ENCODE results near the gene SAMM50. TPM values are rescaled to one million over a fixed set of nuclear protein-coding genes. Genes with fewer than 3 reads are reported as not detected.

The SAMM50 gene
- total RNA-seq, 1 experiment from 2014 or later = 40.8 TPM

- Histone ChIP-seq H4K20me1 (ENCODE audit: insufficient read depth) (no peaks in the 10 kb centered on the region), H3K9ac (ENCODE audit: low read length) (no peak overlapping the region), H3K9me3 (ENCODE audit: control insufficient read depth in 1 of 2, insufficient read depth in 1 of 2, low read depth in 1 of 2, low read length in 2 of 2) (no peaks in the 10 kb centered on the region), H3K4me3 (replicated peaks in 1 of 2; ENCODE audit: low read depth in 1 of 2, low read length in 2 of 2) (no peak overlapping the region), H3K36me3 (ENCODE audit: control insufficient read depth in 1 of 2, insufficient read depth in 2 of 2, low read length in 2 of 2) (peaks cover 27 to 30% of the 10 kb centered on the region in 2 experiments; a peak in 3 of 4 replicates), H3K4me2 (ENCODE audit: low read length) (no peak overlapping the region), H3K27me3 (ENCODE audit: insufficient read depth, low read length) (no peaks in the 10 kb centered on the region), H3K9me2 (ENCODE audit: insufficient read depth) (no peaks in the 10 kb centered on the region), H3K79me2 (ENCODE audit: insufficient read depth, low read length) (no peaks in the 10 kb centered on the region), H3K4me1 (ENCODE audit: control insufficient read depth in 1 of 2, insufficient read depth in 2 of 2, low read length in 2 of 2) (no peaks in the 10 kb centered on the region), H3K27ac (ENCODE audit: low read depth, low read length) (no peak overlapping the region), H2AFZ (ENCODE audit: low read depth, low read length, poor library complexity, severe bottlenecking) (no peak overlapping the region)
- ATAC-seq (no peak), DNase-seq (ENCODE audit: low read depth, low spot score) (no peak)
- CTCF ChIA-PET = no interaction called here
- intact Hi-C loops (cut with micrococcal nuclease) = no loop called here
- TF ChIP-seq POLR2AphosphoS5 (IDR thresholded peaks at IDR 0.05; ENCODE audit: low read depth, low read length) = no peak
- TF ChIP-seq CEBPB (IDR thresholded peaks at IDR 0.05; ENCODE audit: low read depth) = no peak
- no peak for TF ChIP-seq RAD21 (IDR thresholded peaks at IDR 0.05; ENCODE audit: low read depth)
- RAD21 ChIA-PET (ENCODE audit: low non-redundant PET in 1 of 2, low total read pairs in 2 of 2, uncharacterized antibody in 2 of 2, unreplicated experiment in 2 of 2) = no interaction called here
- BruUV-seq (replicated peaks) = no TSS peak
- POLR2A ChIA-PET = no interaction called here
Observed at GRCh38 chr22:43978558-43978957, 23.3 kb downstream of the SAMM50 start.

DNA sequence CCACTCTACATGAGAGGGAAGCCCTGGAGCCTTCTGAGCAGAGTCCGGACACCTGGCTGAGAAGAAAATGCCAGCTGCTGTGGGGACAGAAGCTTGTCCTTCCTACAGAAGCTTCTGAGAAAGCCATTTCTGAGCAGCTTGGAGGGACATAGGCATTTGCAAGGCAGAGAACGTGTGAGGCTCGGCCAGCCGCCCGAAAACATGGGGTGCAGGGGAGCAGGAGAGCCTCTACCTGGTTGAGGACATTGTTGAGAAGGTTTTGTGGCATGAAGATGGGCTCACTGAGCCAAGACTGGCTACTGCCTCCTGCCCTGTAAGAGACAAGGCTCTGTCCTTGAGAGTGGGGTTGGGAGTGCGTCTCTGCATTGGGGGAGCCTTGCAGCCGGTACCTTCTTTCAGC, 25.3 kb downstream of the SAMM50 start:
- Histone ChIP-seq H3K9me2 (ENCODE audit: insufficient read depth) (no peaks in the 10 kb centered on the region), H3K4me3 (replicated peaks in 1 of 2; ENCODE audit: low read depth in 1 of 2, low read length in 2 of 2) (no peak overlapping the region), H3K9ac (ENCODE audit: low read length) (no peak overlapping the region), H4K20me1 (ENCODE audit: insufficient read depth) (no peaks in the 10 kb centered on the region), H3K36me3 (ENCODE audit: control insufficient read depth in 1 of 2, insufficient read depth in 2 of 2, low read length in 2 of 2) (peaks cover 25 to 35% of the 10 kb centered on the region in 2 experiments; a peak in 3 of 4 replicates), H2AFZ (ENCODE audit: low read depth, low read length, poor library complexity, severe bottlenecking) (no peak overlapping the region), H3K9me3 (ENCODE audit: control insufficient read depth in 1 of 2, insufficient read depth in 1 of 2, low read depth in 1 of 2, low read length in 2 of 2) (no peaks in the 10 kb centered on the region), H3K27ac (ENCODE audit: low read depth, low read length) (no peak overlapping the region), H3K27me3 (ENCODE audit: insufficient read depth, low read length) (no peaks in the 10 kb centered on the region), H3K4me1 (ENCODE audit: control insufficient read depth in 1 of 2, insufficient read depth in 2 of 2, low read length in 2 of 2) (no peaks in the 10 kb centered on the region), H3K4me2 (ENCODE audit: low read length) (no peak overlapping the region), H3K79me2 (ENCODE audit: insufficient read depth, low read length) (no peaks in the 10 kb centered on the region)
- ChIA-PET POLR2A (no interaction called here), CTCF (no interaction called here), RAD21 (ENCODE audit: low non-redundant PET in 1 of 2, low total read pairs in 2 of 2, uncharacterized antibody in 2 of 2, unreplicated experiment in 2 of 2) (no interaction called here)
- no peak for TF ChIP-seq CEBPB (IDR thresholded peaks at IDR 0.05; ENCODE audit: low read depth)
- ATAC-seq (no peak), DNase-seq (ENCODE audit: low read depth, low spot score) (no peak)
- intact Hi-C loops (cut with micrococcal nuclease) = no loop called here
- no TSS peak for BruUV-seq (replicated peaks)

- no peak overlapping the region for H3K9ac ChIP-seq (ENCODE audit: low read length)
- ChIA-PET RAD21 (ENCODE audit: low non-redundant PET in 1 of 2, low total read pairs in 2 of 2, uncharacterized antibody in 2 of 2, unreplicated experiment in 2 of 2) (no interaction called here), CTCF (interaction anchor here (1.0 kb wide), 1 partner anchor 12 kb away, joined by 3 read pairs; no protein-coding TSS in a partner anchor), POLR2A (no interaction called here)
- H3K27me3 ChIP-seq (ENCODE audit: insufficient read depth, low read length) = no peaks in the 10 kb centered on the region
- no peak overlapping the region for H2AFZ ChIP-seq (ENCODE audit: low read depth, low read length, poor library complexity, severe bottlenecking)
- H3K4me3 ChIP-seq (replicated peaks in 1 of 2; ENCODE audit: low read depth in 1 of 2, low read length in 2 of 2) = no peak overlapping the region
- BruUV-seq (replicated peaks) = no TSS peak
- H3K9me2 ChIP-seq (ENCODE audit: insufficient read depth) = no peaks in the 10 kb centered on the region
- intact Hi-C loops (cut with micrococcal nuclease) = no loop called here
- H3K4me1 ChIP-seq (ENCODE audit: control insufficient read depth in 1 of 2, insufficient read depth in 2 of 2, low read length in 2 of 2) = no peaks in the 10 kb centered on the region
- no peak overlapping the region for H3K27ac ChIP-seq (ENCODE audit: low read depth, low read length)
- ATAC-seq (no peak), DNase-seq (ENCODE audit: low read depth, low spot score) (no peak)
- H3K79me2 ChIP-seq (ENCODE audit: insufficient read depth, low read length) = no peaks in the 10 kb centered on the region
- H4K20me1 ChIP-seq (ENCODE audit: insufficient read depth) = no peaks in the 10 kb centered on the region
- H3K36me3 ChIP-seq (ENCODE audit: control insufficient read depth in 1 of 2, insufficient read depth in 2 of 2, low read length in 2 of 2) = peaks cover 25 to 35% of the 10 kb centered on the region in 2 experiments; a peak in 3 of 4 replicates
- H3K9me3 ChIP-seq (ENCODE audit: control insufficient read depth in 1 of 2, insufficient read depth in 1 of 2, low read depth in 1 of 2, low read length in 2 of 2) = no peaks in the 10 kb centered on the region
- H3K4me2 ChIP-seq (ENCODE audit: low read length) = no peak overlapping the region
- TF ChIP-seq POLR2A (IDR thresholded peaks at IDR 0.05; ENCODE audit: borderline replicate concordance, extremely low read depth, insufficient read depth, insufficient read length) (no peak), TCF7L2 (IDR thresholded peaks at IDR 0.05; ENCODE audit: borderline replicate concordance, extremely low read depth, insufficient read depth, insufficient read length) (no peak), MAX (IDR thresholded peaks at IDR 0.05) (no peak), ZNF274 (IDR thresholded peaks at IDR 0.05; ENCODE audit: low read depth, low read length) (no peak), CBX3 (IDR thresholded peaks at IDR 0.05; ENCODE audit: low read depth) (no peak), JUND (IDR thresholded peaks at IDR 0.05) (no peak), RAD21 (IDR thresholded peaks at IDR 0.05; ENCODE audit: low read depth) (no peak), POLR2AphosphoS5 (IDR thresholded peaks at IDR 0.05; ENCODE audit: low read depth, low read length) (no peak), SP1 (IDR thresholded peaks at IDR 0.05; ENCODE audit: low read depth) (no peak), ELF1 (IDR thresholded peaks at IDR 0.05; ENCODE audit: borderline replicate concordance, low read depth) (no peak), FOSL1 (IDR thresholded peaks at IDR 0.05; ENCODE audit: low read depth) (no peak), ZFX (IDR thresholded peaks at IDR 0.05) (no peak)
- TF ChIP-seq, protein P1, sequence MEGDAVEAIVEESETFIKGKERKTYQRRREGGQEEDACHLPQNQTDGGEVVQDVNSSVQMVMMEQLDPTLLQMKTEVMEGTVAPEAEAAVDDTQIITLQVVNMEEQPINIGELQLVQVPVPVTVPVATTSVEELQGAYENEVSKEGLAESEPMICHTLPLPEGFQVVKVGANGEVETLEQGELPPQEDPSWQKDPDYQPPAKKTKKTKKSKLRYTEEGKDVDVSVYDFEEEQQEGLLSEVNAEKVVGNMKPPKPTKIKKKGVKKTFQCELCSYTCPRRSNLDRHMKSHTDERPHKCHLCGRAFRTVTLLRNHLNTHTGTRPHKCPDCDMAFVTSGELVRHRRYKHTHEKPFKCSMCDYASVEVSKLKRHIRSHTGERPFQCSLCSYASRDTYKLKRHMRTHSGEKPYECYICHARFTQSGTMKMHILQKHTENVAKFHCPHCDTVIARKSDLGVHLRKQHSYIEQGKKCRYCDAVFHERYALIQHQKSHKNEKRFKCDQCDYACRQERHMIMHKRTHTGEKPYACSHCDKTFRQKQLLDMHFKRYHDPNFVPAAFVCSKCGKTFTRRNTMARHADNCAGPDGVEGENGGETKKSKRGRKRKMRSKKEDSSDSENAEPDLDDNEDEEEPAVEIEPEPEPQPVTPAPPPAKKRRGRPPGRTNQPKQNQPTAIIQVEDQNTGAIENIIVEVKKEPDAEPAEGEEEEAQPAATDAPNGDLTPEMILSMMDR (IDR thresholded peaks at IDR 0.05 in 2 of 3, conservative IDR thresholded peaks at IDR 0.05 in 1 of 3; ENCODE audit: borderline replicate concordance in 1 of 3, insufficient read depth in 1 of 3, low read depth in 2 of 3, low read length in 2 of 3) = no peak
Observed at GRCh38 chr22:43980996-43981395, 25.8 kb downstream of the SAMM50 start.
